K562 (cell line): ENCODE results near the gene TREM2. TPM values are rescaled to one million over a fixed set of nuclear protein-coding genes. Genes with fewer than 3 reads are reported as not detected.

Experiments
- ATAC-seq: fragments of 200-7000 bp; cut with Tn5 transposase; 3 replicates; pipeline ENCODE4 v1.9.1; 2020; ENCODE audit warnings: moderate library complexity
- BruUV-seq: library from RNA; stranded (reverse); fragments of 400-500 nt; replicated peaks from 2 replicates; lab custom pipeline; 2021; lab: Mats Ljungman, UMichigan
- CTCF ChIA-PET: fragments of 300-600 bp; formaldehyde crosslinking; extraction: SDS; loops from one replicate; lab custom pipeline; 2021; ENCODE audit warnings: low intra/inter-chr PET ratio; lab: Yijun Ruan, JAX
- POLR2A ChIA-PET: fragments of 300-600, 350-650 bp; sonication (Branson Sonifier 250); formaldehyde crosslinking; extraction: SDS; loops from one replicate; lab custom pipeline; 2021; ENCODE audit warnings: antibody characterized with exemption, inconsistent platforms; lab: Yijun Ruan, JAX
- DNase-seq, 4 experiments: peaks; one replicate each; pipeline versions ENCODE4 v3.0.0 to v3.0.0-alpha.2; 2011 to 2018; ENCODE audit warnings: low spot score in 3 of 4, mixed read lengths in 3 of 4; ENCODE audit errors: extremely low read depth in 1 of 4
- FAIRE-seq: peaks from 2 replicates; lab custom pipeline; 2011; peaks lifted over from hg19 to GRCh38; lab: Jason Lieb, UNC
- H2AFZ ChIP-seq: 2 replicates; pipeline ENCODE4 v1.6.0; 2011; ENCODE audit warnings: low read depth, low read length, control low read depth, inconsistent platforms
- H3K27ac ChIP-seq: fragments of 200-600 bp; 3 replicates; pipeline ENCODE4 v1.8.0; 2011; ENCODE audit warnings: low read depth, mild to moderate bottlenecking, control low read depth, inconsistent platforms, low read length, moderate library complexity, mixed read lengths; ENCODE audit errors: extremely low read depth
- H3K27me3 ChIP-seq, 2 experiments: fragments of 300-600 bp in 1 of 2; 2 replicates in 1 of 2; 3 replicates in 1 of 2; pipeline versions ENCODE4 v1.6.0 to v1.8.0; 2011; ENCODE audit warnings: inconsistent platforms in 2 of 2, low read length in 2 of 2, mild to moderate bottlenecking in 1 of 2, mixed read lengths in 1 of 2, moderate library complexity in 1 of 2; ENCODE audit not compliant: control insufficient read depth in 2 of 2, insufficient read depth in 2 of 2
- H3K36me3 ChIP-seq: fragments of 300-600 bp; 3 replicates; pipeline ENCODE4 v1.8.0; 2011; ENCODE audit warnings: mild to moderate bottlenecking, low read length, inconsistent platforms; ENCODE audit not compliant: control insufficient read depth, insufficient read depth
- H3K4me1 ChIP-seq, 2 experiments: fragments of 200-600 bp in 1 of 2; replicated peaks in 1 of 2; 2 replicates in 1 of 2; 3 replicates in 1 of 2; pipeline versions ENCODE4 v1.5.1 to v1.8.0; 2011; ENCODE audit warnings: inconsistent platforms in 2 of 2, low read length in 2 of 2, mild to moderate bottlenecking in 1 of 2, mixed read lengths in 1 of 2, moderate library complexity in 1 of 2; ENCODE audit not compliant: control insufficient read depth in 2 of 2, insufficient read depth in 2 of 2
- H3K4me2 ChIP-seq: 2 replicates; pipeline ENCODE4 v1.6.1; 2011; ENCODE audit warnings: low read length, control low read depth, inconsistent platforms, mixed read lengths; ENCODE audit not compliant: insufficient read depth
- H3K4me3 ChIP-seq: fragments of 200-600 bp; sonication (generic), shearing (Covaris generic); 2 replicates; pipeline ENCODE4 v1.5.1; 2016; ENCODE audit warnings: control low read depth, inconsistent platforms
- H3K79me2 ChIP-seq: fragments of 200-600 bp; 3 replicates; pipeline ENCODE4 v1.8.0; 2011; ENCODE audit warnings: low read length, inconsistent platforms; ENCODE audit not compliant: control insufficient read depth, insufficient read depth
- H3K9ac ChIP-seq, 2 experiments: 2 replicates each; pipeline versions ENCODE4 v1.6.0 to v1.6.1; 2011; ENCODE audit warnings: low read depth in 2 of 2, low read length in 2 of 2, control low read depth in 1 of 2, inconsistent platforms in 1 of 2, mild to moderate bottlenecking in 1 of 2, mixed read lengths in 1 of 2; ENCODE audit not compliant: insufficient read depth in 1 of 2
- H3K9me1 ChIP-seq: one replicate; pipeline ENCODE4 v1.6.0; 2011; ENCODE audit warnings: inconsistent platforms, mild to moderate bottlenecking, low read length, moderate library complexity; ENCODE audit not compliant: control insufficient read depth, insufficient read depth
- H3K9me3 ChIP-seq: replicated peaks from 2 replicates; pipeline ENCODE4 v1.5.1; 2011; ENCODE audit warnings: low read depth, low read length, inconsistent platforms; ENCODE audit not compliant: control insufficient read depth, insufficient read depth
- H4K20me1 ChIP-seq: replicated peaks from 2 replicates; pipeline ENCODE4 v1.6.1; 2011; ENCODE audit warnings: low read length, inconsistent platforms, mixed read lengths; ENCODE audit not compliant: control insufficient read depth, insufficient read depth
- SRF ChIP-seq, 2 experiments: fragments of 250-450, 450-650 bp in 1 of 2; sonication (Bioruptor Pico) in 1 of 2; sonication (generic) in 1 of 2; formaldehyde crosslinking; IDR thresholded peaks; 2 replicates each; pipeline versions ENCODE4 v1.5.0 to v1.5.1; 2020 to 2022; ENCODE audit warnings: mild to moderate bottlenecking in 1 of 2, missing genetic modification reagents in 1 of 2
- ZNF133 ChIP-seq: fragments of 250-450 bp; sonication (Bioruptor Pico); IDR thresholded peaks from 2 replicates; pipeline ENCODE4 v1.4.0; 2020; ENCODE audit warnings: mild to moderate bottlenecking
- WGBS: fragments of 100-300 bp; shearing (Covaris generic); methylation state at CpG from one replicate; pipeline ENCODE4 v1.1.6; 2016; ENCODE audit warnings: low coverage, mixed read lengths; ENCODE audit not compliant: insufficient coverage; ENCODE audit errors: missing lambda C conversion rate; 5-methylcytosine and 5-hydroxymethylcytosine counted together
- in situ Hi-C: fragments of 300-500 bp; cut with MboI; formaldehyde crosslinking; loops from 4 replicates; pipeline ENCODE4 v1.15.0; 2018; ENCODE audit warnings: inconsistent platforms, mixed read lengths
- intact Hi-C: fragments of 100-400 bp; cut with micrococcal nuclease; formaldehyde crosslinking; loops from 2 replicates; pipeline ENCODE4 v1.14.2; 2022
- polyA plus RNA-seq, 8 experiments: library from polyadenylated mRNA; depleted of rRNA in 4 of 8; stranded (reverse) in 5 of 8; unstranded in 3 of 8; fragments of >200 nt; fragmentation: Nextera tagmentation in 2 of 8; fragmentation: Illumina TruSeq in 1 of 8; extraction: Ambion mirVana in 2 of 8; extraction: Trizol in 1 of 8; gene quantifications; 2 replicates each; pipeline versions ENCODE4 v1.2.1 to v1.2.3, GENCODE V29; 2011 to 2014; ENCODE audit warnings: inconsistent platforms in 1 of 8, missing spikeins in 1 of 8
- total RNA-seq, 7 experiments: library from RNA; depleted of rRNA in 6 of 7; stranded (reverse); fragments of >200 nt in 6 of 7; fragmentation: Illumina TruSeq in 2 of 7; extraction: Trizol in 2 of 7; gene quantifications; 2 replicates each; pipeline versions ENCODE4 v1.2.1 to v1.2.3, GENCODE V29; 2011 to 2021; ENCODE audit warnings: low replicate concordance in 1 of 7
- TF ChIP-seq, protein P1 (sequence below): fragments of 450-650 bp; IDR thresholded peaks from 2 replicates; pipeline ENCODE4 v1.7.0; 2016; ENCODE audit warnings: borderline replicate concordance
- TF ChIP-seq, protein P2 (sequence below): fragments of 250-450 bp; sonication (Bioruptor Pico); IDR thresholded peaks from 2 replicates; pipeline ENCODE4 v1.8.0; 2022; ENCODE audit warnings: inconsistent platforms
- TF ChIP-seq, protein P3 (sequence below): fragments of 450-650 bp; formaldehyde crosslinking; IDR thresholded peaks from 2 replicates; pipeline ENCODE4 v1.4.0; 2022; ENCODE audit warnings: missing genetic modification characterization

The TREM2 gene
- total and polyA plus RNA-seq, 9 of the 15 experiments (the other 6 are each of a cell fraction or from before 2014, with no cell fraction given) = not detected

DNA sequence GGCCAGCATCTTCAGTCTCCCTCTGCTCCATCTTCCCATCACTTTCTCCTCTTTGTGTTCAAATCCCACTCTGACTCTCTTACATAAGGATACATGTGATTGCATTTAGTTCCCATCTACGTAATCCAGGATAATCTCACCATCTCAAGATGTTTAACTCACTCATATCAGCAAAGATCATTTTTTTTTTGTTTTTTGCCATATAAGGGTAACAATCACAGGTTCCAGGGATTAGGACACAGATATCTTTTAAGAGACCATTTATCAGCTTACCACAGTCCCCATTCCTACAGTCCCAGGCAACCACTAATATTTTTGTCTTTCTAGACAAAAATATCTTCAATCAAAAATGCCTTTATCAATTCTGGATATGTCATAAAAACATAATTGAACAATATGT is 41.2 kb upstream of the TREM2 start:
- Histone ChIP-seq H4K20me1 (no peaks in the 10 kb centered on the region), H2AFZ (no peak overlapping the region), H3K4me1 (peaks cover 21 to 38% of the 10 kb centered on the region in 2 experiments), H3K4me3 (no peak overlapping the region), H3K4me2 (no peak overlapping the region), H3K9me3 (no peaks in the 10 kb centered on the region), H3K27me3 (no peaks in the 10 kb centered on the region; a peak in 1 of 5 replicates), H3K36me3 (no peaks in the 10 kb centered on the region), H3K9me1 (no peaks in the 10 kb centered on the region), H3K27ac (no peak overlapping the region), H3K79me2 (no peaks in the 10 kb centered on the region), H3K9ac (no peak overlapping the region)
- ChIA-PET POLR2A (no interaction called here), CTCF (no interaction called here)
- no peak for DNase-seq
- intact Hi-C loops (no loop called here), in situ Hi-C loops (no loop called here)
- no TSS peak for BruUV-seq
- FAIRE-seq = no peak
- ATAC-seq = no peak
- TF ChIP-seq, protein P1, sequence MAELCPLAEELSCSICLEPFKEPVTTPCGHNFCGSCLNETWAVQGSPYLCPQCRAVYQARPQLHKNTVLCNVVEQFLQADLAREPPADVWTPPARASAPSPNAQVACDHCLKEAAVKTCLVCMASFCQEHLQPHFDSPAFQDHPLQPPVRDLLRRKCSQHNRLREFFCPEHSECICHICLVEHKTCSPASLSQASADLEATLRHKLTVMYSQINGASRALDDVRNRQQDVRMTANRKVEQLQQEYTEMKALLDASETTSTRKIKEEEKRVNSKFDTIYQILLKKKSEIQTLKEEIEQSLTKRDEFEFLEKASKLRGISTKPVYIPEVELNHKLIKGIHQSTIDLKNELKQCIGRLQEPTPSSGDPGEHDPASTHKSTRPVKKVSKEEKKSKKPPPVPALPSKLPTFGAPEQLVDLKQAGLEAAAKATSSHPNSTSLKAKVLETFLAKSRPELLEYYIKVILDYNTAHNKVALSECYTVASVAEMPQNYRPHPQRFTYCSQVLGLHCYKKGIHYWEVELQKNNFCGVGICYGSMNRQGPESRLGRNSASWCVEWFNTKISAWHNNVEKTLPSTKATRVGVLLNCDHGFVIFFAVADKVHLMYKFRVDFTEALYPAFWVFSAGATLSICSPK = no peak
- TF ChIP-seq, protein P2, sequence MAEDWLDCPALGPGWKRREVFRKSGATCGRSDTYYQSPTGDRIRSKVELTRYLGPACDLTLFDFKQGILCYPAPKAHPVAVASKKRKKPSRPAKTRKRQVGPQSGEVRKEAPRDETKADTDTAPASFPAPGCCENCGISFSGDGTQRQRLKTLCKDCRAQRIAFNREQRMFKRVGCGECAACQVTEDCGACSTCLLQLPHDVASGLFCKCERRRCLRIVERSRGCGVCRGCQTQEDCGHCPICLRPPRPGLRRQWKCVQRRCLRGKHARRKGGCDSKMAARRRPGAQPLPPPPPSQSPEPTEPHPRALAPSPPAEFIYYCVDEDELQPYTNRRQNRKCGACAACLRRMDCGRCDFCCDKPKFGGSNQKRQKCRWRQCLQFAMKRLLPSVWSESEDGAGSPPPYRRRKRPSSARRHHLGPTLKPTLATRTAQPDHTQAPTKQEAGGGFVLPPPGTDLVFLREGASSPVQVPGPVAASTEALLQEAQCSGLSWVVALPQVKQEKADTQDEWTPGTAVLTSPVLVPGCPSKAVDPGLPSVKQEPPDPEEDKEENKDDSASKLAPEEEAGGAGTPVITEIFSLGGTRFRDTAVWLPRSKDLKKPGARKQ (CRISPR knock-in tag) = no peak
- TF ChIP-seq, protein P3, sequence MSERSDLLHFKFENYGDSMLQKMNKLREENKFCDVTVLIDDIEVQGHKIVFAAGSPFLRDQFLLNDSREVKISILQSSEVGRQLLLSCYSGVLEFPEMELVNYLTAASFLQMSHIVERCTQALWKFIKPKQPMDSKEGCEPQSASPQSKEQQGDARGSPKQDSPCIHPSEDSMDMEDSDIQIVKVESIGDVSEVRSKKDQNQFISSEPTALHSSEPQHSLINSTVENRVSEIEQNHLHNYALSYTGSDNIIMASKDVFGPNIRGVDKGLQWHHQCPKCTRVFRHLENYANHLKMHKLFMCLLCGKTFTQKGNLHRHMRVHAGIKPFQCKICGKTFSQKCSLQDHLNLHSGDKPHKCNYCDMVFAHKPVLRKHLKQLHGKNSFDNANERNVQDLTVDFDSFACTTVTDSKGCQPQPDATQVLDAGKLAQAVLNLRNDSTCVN (CRISPR knock-in tag) = no peak
- TF ChIP-seq SRF (CRISPR knock-in tag; IDR thresholded peaks at IDR 0.05) = peak in 1 of 2 experiments; percentile 53; a peak in 1 of 4 replicates
- no peak for TF ChIP-seq ZNF133 (CRISPR knock-in tag)
- 26% methylated on average over 1 of the region's 1 CpG for WGBS
